Stimulated activated naive B cell treated with anti-CD40 and anti-IgM and Interleukin-4, amounts not matched to agents 10 μg/mL and 1 μg/mL and 100 μg/mL, for 72 hours (primary cell): ENCODE measurements around the gene SHLD3.
"Not testable (repeated sequence)": the region's sequence is repeated elsewhere in the genome, so short reads cannot be mapped to it uniquely, and the experiment has no call there.

Experiments
- ATAC-seq, 2 donors: fragments of 150-1000 bp; cut with Tn5 transposase; replicated peaks; 2 replicates each; pipeline ENCODE4 v1.10.0; 2021; ENCODE audit warnings: moderate library complexity in 1 of 2
- DNase-seq: peaks from one replicate; pipeline ENCODE4 v3.0.0; 2021
- H3K27ac Mint-ChIP-seq: one replicate; pipeline ENCODE4 v1.8.0; 2022; ENCODE audit warnings: mild to moderate bottlenecking, mixed read lengths
- H3K27me3 Mint-ChIP-seq, 2 donors: one replicate each; pipeline ENCODE4 v1.8.0; 2022; ENCODE audit warnings: mixed read lengths in 2 of 2
- H3K36me3 Mint-ChIP-seq, 2 donors: one replicate each; pipeline ENCODE4 v1.8.0; 2022; ENCODE audit warnings: mixed read lengths in 2 of 2, mild to moderate bottlenecking in 1 of 2
- H3K4me1 Mint-ChIP-seq, 2 donors: one replicate each; pipeline ENCODE4 v1.8.0; 2022; ENCODE audit warnings: mixed read lengths in 2 of 2, mild to moderate bottlenecking in 1 of 2
- H3K4me3 Mint-ChIP-seq, 2 donors: one replicate each; pipeline ENCODE4 v1.8.0; 2022; ENCODE audit warnings: mild to moderate bottlenecking in 2 of 2, mixed read lengths in 2 of 2, moderate library complexity in 1 of 2
- H3K9me3 Mint-ChIP-seq, 2 donors: one replicate each; pipeline ENCODE4 v1.8.0; 2022; ENCODE audit warnings: mixed read lengths in 2 of 2, mild to moderate bottlenecking in 1 of 2

The SHLD3 gene

DNA sequence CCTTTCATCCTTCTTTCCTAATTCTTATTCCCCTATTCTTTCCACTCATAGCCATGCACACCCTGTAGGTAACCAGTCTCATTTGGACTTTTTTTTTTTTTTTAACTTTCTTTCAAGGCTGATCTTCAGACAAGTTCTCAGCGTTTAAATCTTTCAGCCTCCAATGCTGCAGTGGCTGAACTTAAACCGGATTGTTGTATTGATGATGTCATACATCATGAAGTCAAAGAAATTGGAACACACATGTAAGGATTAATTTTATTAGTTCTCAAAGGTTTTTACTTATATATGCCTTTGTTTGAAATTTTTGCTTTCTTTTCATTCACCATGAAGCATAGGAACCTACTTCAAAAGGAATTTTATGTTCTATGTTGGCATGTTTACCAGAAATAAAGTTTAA is 22.1 kb downstream of the SHLD3 start:
- Mint-ChIP-seq H3K4me3 (no peak overlapping the region), H3K36me3 (peaks cover 17 to 33% of the 10 kb centered on the region in 2 donors), H3K4me1 (no peaks in the 10 kb centered on the region), H3K9me3 (no peaks in the 10 kb centered on the region), H3K27me3 (no peaks in the 10 kb centered on the region), H3K27ac (no peak overlapping the region)
- no peak for DNase-seq
- no peak for ATAC-seq

DNA sequence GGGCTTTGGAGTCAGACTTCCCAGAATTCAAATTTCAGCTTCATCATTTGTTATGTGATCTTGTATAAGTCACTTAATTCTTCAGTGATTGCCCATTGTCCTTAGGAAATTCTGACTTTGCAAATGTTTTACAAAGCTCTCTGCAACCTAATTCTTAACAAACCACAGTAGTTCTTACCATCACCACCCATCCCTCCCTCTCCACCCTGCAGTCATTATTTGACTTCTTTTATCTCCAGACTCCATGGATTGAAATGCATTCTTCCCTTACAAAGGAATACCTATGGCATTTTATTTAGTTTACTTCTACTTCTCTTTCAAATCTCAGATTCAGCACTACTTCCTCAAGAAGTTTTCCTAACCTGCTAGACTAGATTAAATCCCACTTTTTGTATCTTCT is 23.1 kb downstream of the SHLD3 start:
- H3K36me3 Mint-ChIP-seq: peaks cover 20 to 31% of the 10 kb centered on the region in 2 donors
- ATAC-seq (no peak), DNase-seq (no peak)
- no peak overlapping the region for H3K27ac Mint-ChIP-seq
- H3K4me3 Mint-ChIP-seq: no peak overlapping the region
- H3K9me3 Mint-ChIP-seq: no peaks in the 10 kb centered on the region
- H3K27me3 Mint-ChIP-seq: no peaks in the 10 kb centered on the region
- no peaks in the 10 kb centered on the region for H3K4me1 Mint-ChIP-seq

DNA sequence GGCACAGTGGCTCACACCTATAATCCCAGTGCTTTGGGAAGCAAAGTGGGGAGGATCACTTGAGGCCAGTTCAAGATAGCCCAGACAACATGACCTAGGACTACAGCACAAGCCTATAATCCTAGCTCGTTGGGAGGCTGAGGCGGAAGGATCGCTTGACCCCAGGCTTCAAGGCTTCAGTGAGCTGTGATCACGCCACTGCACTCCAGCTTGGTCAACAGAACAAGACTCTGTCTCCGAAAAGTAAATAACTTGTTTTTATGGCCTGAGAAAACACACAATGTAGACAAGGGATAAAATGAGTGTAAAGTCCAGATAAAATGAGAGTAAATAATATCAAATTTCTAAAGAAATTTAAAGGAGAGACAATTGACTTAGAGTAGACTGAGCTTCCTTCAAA is 26.3 kb downstream of the SHLD3 start:
- no peak overlapping the region for H3K4me3 Mint-ChIP-seq
- no peak for ATAC-seq
- H3K27ac Mint-ChIP-seq: no peak overlapping the region
- peaks cover 23 to 33% of the 10 kb centered on the region in 2 donors for H3K36me3 Mint-ChIP-seq
- H3K4me1 Mint-ChIP-seq: no peaks in the 10 kb centered on the region
- H3K27me3 Mint-ChIP-seq: no peaks in the 10 kb centered on the region
- DNase-seq: no peak
- H3K9me3 Mint-ChIP-seq: no peaks in the 10 kb centered on the region

DNA sequence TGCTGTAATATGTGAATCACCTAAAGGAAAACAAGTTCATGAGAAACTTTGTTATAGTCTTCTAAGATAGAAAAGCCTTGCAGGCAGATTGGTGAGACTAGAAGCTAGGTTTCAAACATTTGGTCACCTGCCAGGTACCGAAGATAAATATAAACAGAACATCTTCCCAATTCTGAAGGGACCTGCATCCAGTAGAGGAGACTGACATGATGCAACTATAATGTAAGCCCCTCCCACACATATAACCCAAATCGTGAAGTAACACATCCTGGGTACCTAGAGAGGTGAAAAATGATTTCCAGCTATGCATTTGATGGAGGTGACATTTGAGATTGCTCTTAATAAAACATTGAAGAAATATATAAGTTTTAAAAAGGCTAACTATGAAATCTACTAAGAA is 29.9 kb downstream of the SHLD3 start:
- no peak for ATAC-seq
- Mint-ChIP-seq H3K9me3 (no peaks in the 10 kb centered on the region), H3K4me3 (no peak overlapping the region), H3K27me3 (no peaks in the 10 kb centered on the region), H3K36me3 (peaks cover 15 to 27% of the 10 kb centered on the region in 2 donors), H3K27ac (no peak overlapping the region), H3K4me1 (no peaks in the 10 kb centered on the region)
- no peak for DNase-seq

DNA sequence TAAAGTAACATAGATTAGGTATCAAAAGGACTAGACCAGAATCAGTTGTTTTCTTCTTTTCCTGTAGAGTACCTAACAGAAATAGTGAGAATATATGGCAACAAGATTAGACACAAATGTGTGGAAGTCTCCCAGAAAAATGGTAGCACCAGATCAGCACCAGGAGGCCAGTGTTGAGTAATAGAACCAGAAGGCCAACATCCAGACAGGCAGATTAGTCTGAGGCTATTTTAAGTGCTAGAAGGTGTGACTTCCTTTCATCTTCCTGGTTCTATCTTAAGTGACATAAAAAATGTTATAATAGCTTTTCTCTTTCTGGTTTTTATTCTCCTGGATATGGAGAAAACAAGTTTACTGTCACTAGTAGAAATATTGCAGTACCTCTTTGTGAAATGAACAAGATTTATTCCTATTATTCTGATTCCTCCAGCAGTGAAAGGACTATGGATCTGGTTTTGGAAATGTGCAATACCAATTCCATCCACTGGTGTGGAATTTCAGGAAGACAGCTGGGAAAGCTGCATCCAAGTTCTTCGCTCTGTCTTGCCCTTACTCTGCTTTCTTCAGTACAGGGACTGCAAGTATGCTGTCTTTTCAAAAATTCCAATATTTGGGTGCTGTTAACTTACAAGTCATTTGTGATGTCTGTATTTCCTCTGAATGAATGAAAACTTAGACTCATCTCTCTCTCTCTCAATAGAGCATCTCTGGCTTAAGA is 39.1 kb downstream of the SHLD3 start:
- no peaks in the 10 kb centered on the region for H3K27me3 Mint-ChIP-seq
- H3K27ac Mint-ChIP-seq: no peak overlapping the region
- H3K4me3 Mint-ChIP-seq: no peak overlapping the region
- H3K9me3 Mint-ChIP-seq: no peaks in the 10 kb centered on the region
- peaks cover 27 to 44% of the 10 kb centered on the region in 2 donors for H3K36me3 Mint-ChIP-seq
- ATAC-seq: no peak
- H3K4me1 Mint-ChIP-seq: no peaks in the 10 kb centered on the region
- DNase-seq: no peak

DNA sequence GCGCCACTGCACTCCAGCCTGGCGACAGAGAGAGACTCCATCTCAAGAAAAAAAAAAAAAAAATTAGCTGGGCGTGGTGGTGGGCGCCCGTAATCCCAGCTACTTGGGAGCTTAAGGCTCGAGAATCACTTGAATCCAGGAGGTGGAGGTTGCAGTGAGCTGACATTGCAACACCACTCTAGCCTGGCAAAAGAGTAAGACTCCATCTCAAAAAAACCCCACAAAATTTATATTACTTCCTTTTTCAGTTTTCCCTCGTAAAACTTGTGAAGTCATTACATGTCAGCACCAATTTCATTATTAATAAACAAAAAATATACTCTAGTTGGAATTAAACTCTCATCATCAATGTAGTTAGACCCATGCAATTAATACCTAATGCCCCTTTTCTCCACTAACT is 43.9 kb downstream of the SHLD3 start:
- Mint-ChIP-seq H3K9me3 (no peaks in the 10 kb centered on the region), H3K4me3 (no peak overlapping the region), H3K4me1 (no peaks in the 10 kb centered on the region), H3K27ac (no peak overlapping the region), H3K27me3 (no peaks in the 10 kb centered on the region), H3K36me3 (peaks cover 15 to 34% of the 10 kb centered on the region in 2 donors)
- ATAC-seq: no peak
- no peak for DNase-seq

DNA sequence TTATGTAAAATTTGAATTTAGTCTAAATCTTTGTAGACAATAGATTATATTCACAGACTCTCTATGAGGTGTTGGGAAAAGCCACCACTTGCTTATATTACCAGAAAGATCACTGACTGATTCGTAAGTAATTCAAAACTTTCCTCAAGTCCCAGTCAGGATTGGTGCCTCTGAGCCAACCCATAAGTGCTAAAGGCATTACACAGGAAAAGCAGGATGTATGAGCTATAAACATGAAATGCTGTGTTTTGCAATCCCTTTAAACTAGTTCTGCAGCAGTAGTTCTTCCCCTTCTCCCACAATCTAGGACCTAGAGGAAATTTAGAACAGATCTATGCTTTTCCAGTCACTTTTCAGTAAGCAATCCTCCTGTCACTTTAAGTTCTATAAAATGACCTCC is 48.0 kb downstream of the SHLD3 start:
- H3K4me3 Mint-ChIP-seq: no peak overlapping the region
- no peak overlapping the region for H3K27ac Mint-ChIP-seq
- ATAC-seq: no peak
- peaks cover 3 to 6% of the 10 kb centered on the region in 2 donors for H3K4me1 Mint-ChIP-seq
- no peaks in the 10 kb centered on the region for H3K9me3 Mint-ChIP-seq
- no peak for DNase-seq
- peaks cover 32 to 48% of the 10 kb centered on the region in 2 donors for H3K36me3 Mint-ChIP-seq
- H3K27me3 Mint-ChIP-seq: no peaks in the 10 kb centered on the region

DNA sequence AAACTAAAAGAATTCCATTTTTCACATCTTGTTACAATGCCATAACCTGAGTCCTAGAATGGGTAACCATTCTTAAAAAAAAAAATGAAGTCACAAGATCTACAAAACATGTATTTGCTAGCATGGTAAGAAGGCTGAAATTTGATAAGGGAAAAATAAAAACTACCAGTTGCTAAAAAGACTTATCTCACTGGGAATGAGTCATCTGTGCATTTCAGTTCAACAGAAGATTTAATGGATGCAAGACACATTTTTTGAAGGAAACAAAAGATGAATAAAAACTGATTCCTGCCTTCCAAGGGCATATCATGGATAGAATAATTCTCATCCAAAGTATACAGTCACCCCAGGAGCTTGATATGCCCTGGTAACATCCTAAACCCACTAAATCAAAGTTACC is 49.9 kb downstream of the SHLD3 start:
- DNase-seq: no peak
- no peak for ATAC-seq
- H3K4me1 Mint-ChIP-seq: peaks cover 3 to 6% of the 10 kb centered on the region in 2 donors
- no peak overlapping the region for H3K4me3 Mint-ChIP-seq
- no peaks in the 10 kb centered on the region for H3K9me3 Mint-ChIP-seq
- peaks cover 48 to 66% of the 10 kb centered on the region in 2 donors for H3K36me3 Mint-ChIP-seq
- no peak overlapping the region for H3K27ac Mint-ChIP-seq
- H3K27me3 Mint-ChIP-seq: no peaks in the 10 kb centered on the region

DNA sequence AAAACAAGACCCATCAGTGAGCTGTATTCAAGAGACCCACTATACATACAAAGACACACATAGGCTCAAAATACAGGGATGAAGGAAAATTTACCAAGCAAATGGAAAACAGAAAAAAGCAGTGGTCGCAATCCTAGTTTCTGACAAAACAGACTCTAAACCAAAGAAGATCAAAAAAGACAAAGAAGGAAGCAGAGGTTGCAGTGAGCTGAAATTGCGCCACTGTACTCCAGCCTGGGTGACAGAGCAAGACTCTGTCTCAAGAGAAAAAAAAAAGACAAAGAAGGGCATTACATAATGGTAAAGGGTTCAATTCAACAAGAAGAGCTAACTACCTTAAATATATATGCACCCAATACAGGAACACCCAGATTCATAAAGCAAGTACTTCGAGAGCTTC is 51.2 kb downstream of the SHLD3 start:
- H3K9me3 Mint-ChIP-seq, ATAC-seq, H3K27ac Mint-ChIP-seq, DNase-seq, H3K4me3 Mint-ChIP-seq, H3K4me1 Mint-ChIP-seq, H3K27me3 Mint-ChIP-seq: not testable (repeated sequence)
- H3K36me3 Mint-ChIP-seq: peaks cover 54 to 74% of the 10 kb centered on the region in 2 donors
